Lower lobe of right lung (tissue), 2 donors: ENCODE data around the gene TWF2. TPM values are rescaled to one million over a fixed set of nuclear protein-coding genes. Genes with fewer than 3 reads are reported as not detected.

Experiments used
- ATAC-seq, 2 donors: fragments of 200-7000 bp; cut with Tn5 transposase; one replicate each; pipeline ENCODE4 v1.9.1; 2020 to 2022; ENCODE audit warnings: mild to moderate bottlenecking in 2 of 2, moderate library complexity in 2 of 2
- DNase-seq: peaks from one replicate; pipeline ENCODE4 v3.0.0-alpha.2; 2020
- H3K27ac ChIP-seq: fragments of 200-600 bp; one replicate; pipeline ENCODE4 v1.8.0; 2022
- H3K27me3 ChIP-seq: fragments of 200-600 bp; one replicate; pipeline ENCODE4 v1.8.0; 2022; ENCODE audit warnings: low read depth
- H3K36me3 ChIP-seq: fragments of 200-600 bp; one replicate; pipeline ENCODE4 v1.8.0; 2022; ENCODE audit warnings: mild to moderate bottlenecking
- H3K4me1 ChIP-seq: fragments of 200-600 bp; one replicate; pipeline ENCODE4 v1.8.0; 2022
- H3K4me3 ChIP-seq: fragments of 200-600 bp; one replicate; pipeline ENCODE4 v1.8.0; 2022; ENCODE audit warnings: mild to moderate bottlenecking
- H3K9me3 ChIP-seq: fragments of 200-600 bp; one replicate; pipeline ENCODE4 v1.8.0; 2022
- CTCF ChIP-seq: fragments of 200-600 bp; IDR thresholded peaks from one replicate; pipeline ENCODE4 v1.8.0; 2022; ENCODE audit warnings: antibody characterized with exemption, mild to moderate bottlenecking
- intact Hi-C: fragments of 100-400 bp; cut with DNase I; formaldehyde crosslinking; loops from one replicate; pipeline ENCODE4 v1.11.0; 2022
- total RNA-seq: library from RNA; stranded (reverse); fragmentation: NEBNext Ultra II Directional; extraction: Animal tissue kit (Norgen Biotek cat#: 25700); gene quantifications from one replicate; pipeline ENCODE4 v1.2.1, GENCODE V29; 2021
- donor health status: DM: no; HTN: yes; CAD: no; lungs with severe emphysema.

TWF2 gene
- total RNA-seq, 1 donor from 2014 or later = 62.2 TPM

DNA sequence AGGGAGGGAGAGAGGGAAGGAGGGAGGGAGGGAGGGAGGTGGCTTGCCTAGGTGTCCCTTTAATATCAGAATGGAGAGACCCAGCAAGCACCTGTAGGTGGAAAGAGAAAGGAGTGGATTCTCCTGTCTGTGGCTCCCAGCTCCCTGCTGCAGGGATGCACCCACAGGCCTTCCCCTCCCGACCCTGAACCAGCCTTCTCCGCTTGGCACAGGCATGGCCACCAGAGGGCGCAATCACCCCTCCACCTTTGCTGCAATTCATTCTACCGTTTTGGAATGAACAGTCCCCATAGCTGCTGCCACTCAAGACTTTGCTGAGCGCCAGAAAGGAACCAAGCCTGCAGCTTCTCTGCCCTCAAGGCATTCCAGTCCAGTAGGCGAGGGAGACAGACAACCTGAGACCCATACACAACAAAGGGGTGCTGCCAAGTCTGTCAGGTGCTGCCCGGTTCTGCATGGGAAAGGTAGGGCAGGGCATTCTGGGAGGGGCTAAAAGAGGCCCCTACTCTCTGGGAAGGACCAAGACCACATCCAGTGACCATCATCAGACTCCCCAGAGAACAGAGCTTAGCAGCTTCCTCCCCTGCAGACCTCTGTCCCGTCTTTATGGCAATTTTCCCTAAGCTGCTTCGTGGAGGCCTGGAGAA lies 18.5 kb downstream of the TWF2 start:
- ATAC-seq (peak; percentile 74 to 81), DNase-seq (peak; percentile 89)
- H3K4me1 ChIP-seq = peaks cover 62% of the 10 kb centered on the region

GRCh38 chr3:52218937-52219650 lies 19.9 kb downstream of the TWF2 start:
- intact Hi-C loops = no loop called here

More for the DNA sequence above, 18.5 kb downstream of the TWF2 start:
- TF ChIP-seq CTCF = peak; percentile 94
- H3K27ac ChIP-seq = no peak overlapping the region
- no peak overlapping the region for H3K4me3 ChIP-seq
- intact Hi-C loops = no loop called here
- H3K27me3 ChIP-seq = no peaks in the 10 kb centered on the region
- peaks cover 6% of the 10 kb centered on the region for H3K36me3 ChIP-seq
- H3K9me3 ChIP-seq = no peaks in the 10 kb centered on the region

DNA sequence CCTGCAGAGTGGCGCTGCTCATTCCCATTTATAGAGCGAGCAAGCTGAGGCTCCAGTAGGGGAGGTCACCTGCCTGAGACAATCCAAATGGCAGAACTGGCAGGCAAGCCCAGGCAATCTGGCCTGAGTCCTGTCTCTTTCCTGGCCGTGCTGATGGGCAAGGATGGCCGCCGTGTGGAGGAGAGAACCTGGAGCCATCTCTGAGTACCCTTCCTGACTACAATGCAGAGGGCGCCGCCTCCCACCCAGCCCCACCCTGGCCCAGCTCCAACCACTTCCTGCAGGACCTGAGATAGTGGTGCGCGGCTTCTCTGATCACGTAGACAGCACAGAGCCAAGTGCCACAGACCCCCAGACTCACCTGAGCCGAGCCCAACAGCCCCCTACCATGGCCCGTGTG lies 20.5 kb downstream of the TWF2 start:
- H3K4me1 ChIP-seq = peaks cover 63% of the 10 kb centered on the region
- peak overlapping the region; percentile 81 for H3K27ac ChIP-seq
- H3K27me3 ChIP-seq = no peaks in the 10 kb centered on the region
- no peaks in the 10 kb centered on the region for H3K9me3 ChIP-seq
- TF ChIP-seq CTCF = no peak
- peaks cover 26% of the 10 kb centered on the region for H3K36me3 ChIP-seq
- no peak overlapping the region for H3K4me3 ChIP-seq
- DNase-seq (no peak), ATAC-seq (no peak)
- intact Hi-C loops = no loop called here

More at GRCh38 chr3:52218937-52219650, 19.9 kb downstream of the TWF2 start:
- H3K27me3 ChIP-seq = no peaks in the 10 kb centered on the region
- peaks cover 20% of the 10 kb centered on the region for H3K36me3 ChIP-seq
- H3K27ac ChIP-seq = peak overlapping the region; percentile 81
- H3K9me3 ChIP-seq = no peaks in the 10 kb centered on the region
- peaks cover 63% of the 10 kb centered on the region for H3K4me1 ChIP-seq
- H3K4me3 ChIP-seq = no peak overlapping the region
- peak; percentile 49 to 50 for ATAC-seq
- peak; percentile 73 for DNase-seq
- no peak for TF ChIP-seq CTCF

DNA sequence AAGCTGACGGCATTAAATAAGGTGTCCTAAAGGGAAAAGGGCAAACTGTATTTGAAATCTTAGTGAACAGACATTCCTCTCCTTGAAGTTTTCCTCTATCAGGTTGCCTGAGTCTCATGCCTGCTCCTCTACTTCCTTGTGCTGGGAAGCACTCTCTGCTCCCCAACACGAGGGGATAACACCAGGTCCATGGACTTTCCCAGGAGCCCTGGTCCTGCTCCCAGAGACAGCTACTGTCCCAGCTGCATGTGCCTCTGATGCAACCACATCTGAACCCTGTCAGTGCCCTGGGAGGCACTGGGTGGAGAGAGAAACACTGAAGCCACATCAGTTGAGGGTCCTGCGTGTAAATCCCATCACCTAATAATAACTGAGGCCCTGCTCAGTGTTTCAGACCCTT lies 20.9 kb downstream of the TWF2 start:
- Histone ChIP-seq H3K4me1 (peaks cover 63% of the 10 kb centered on the region), H3K27me3 (no peaks in the 10 kb centered on the region), H3K4me3 (no peak overlapping the region), H3K36me3 (peaks cover 30% of the 10 kb centered on the region), H3K27ac (peak overlapping the region; percentile 81), H3K9me3 (no peaks in the 10 kb centered on the region)
- ATAC-seq = no peak
- no peak for TF ChIP-seq CTCF
- no peak for DNase-seq
- intact Hi-C loops = no loop called here

- Histone ChIP-seq H3K9me3 (no peaks in the 10 kb centered on the region), H3K27ac (peak overlapping the region; percentile 81), H3K36me3 (peaks cover 37% of the 10 kb centered on the region), H3K27me3 (no peaks in the 10 kb centered on the region), H3K4me3 (no peak overlapping the region), H3K4me1 (peaks cover 63% of the 10 kb centered on the region)
- TF ChIP-seq CTCF = no peak
- ATAC-seq (no peak), DNase-seq (no peak)
- intact Hi-C loops = no loop called here
Observed at GRCh38 chr3:52217409-52217805, 21.6 kb downstream of the TWF2 start.
